B cell (primary cell): ENCODE measurements around the gene PROC. TPM values are rescaled to one million over a fixed set of nuclear protein-coding genes. Genes with fewer than 3 reads are reported as not detected.

Source experiments
- ATAC-seq: fragments of 200-7000 bp; cut with Tn5 transposase; one replicate; pipeline ENCODE4 v1.10.0; 2021; ENCODE audit warnings: low read depth, mild to moderate bottlenecking, moderate number of reproducible peaks, moderate library complexity
- CTCF ChIA-PET: fragments of 350-600 bp; sonication (Branson Sonifier 250); formaldehyde crosslinking; loops from one replicate; lab custom pipeline; 2021; ENCODE audit warnings: antibody characterized with exemption, inconsistent platforms; lab: Charles Lee
- POLR2A ChIA-PET: fragments of 350-600 bp; sonication (Branson Sonifier 250); formaldehyde crosslinking; loops from one replicate; lab custom pipeline; 2021; ENCODE audit warnings: antibody characterized with exemption; lab: Charles Lee
- DNase-seq: peaks from one replicate; pipeline ENCODE4 v3.0.0; 2013
- H2AFZ ChIP-seq: 2 replicates; pipeline ENCODE4 v1.6.1; 2012; ENCODE audit warnings: mild to moderate bottlenecking, low read depth, low read length; ENCODE audit not compliant: insufficient read depth, poor library complexity, severe bottlenecking
- H3K27ac ChIP-seq, 2 donors: 1 replicate in 1 of 2; 2 replicates in 1 of 2; pipeline ENCODE4 v1.5.1; 2012 to 2013; ENCODE audit warnings: low read length in 2 of 2, mild to moderate bottlenecking in 2 of 2, moderate library complexity in 1 of 2
- H3K27me3 ChIP-seq, 4 experiments: fragments of 200-600 bp in 1 of 4; sonication (generic) in 1 of 4; replicated peaks in 1 of 4; 1 replicate in 2 of 4; 2 replicates in 2 of 4; pipeline versions ENCODE4 v1.6.1 to v1.7.0; 2013 to 2016; ENCODE audit warnings: low read length in 3 of 4, mild to moderate bottlenecking in 2 of 4, mixed read lengths in 1 of 4, moderate library complexity in 1 of 4; ENCODE audit not compliant: insufficient read depth in 4 of 4, control insufficient read depth in 3 of 4; ENCODE audit errors: control extremely low read depth in 1 of 4
- H3K36me3 ChIP-seq, 2 experiments: replicated peaks in 1 of 2; 1 replicate in 1 of 2; 2 replicates in 1 of 2; pipeline versions ENCODE4 v1.6.1 to v1.7.1; 2013; ENCODE audit warnings: low read length in 1 of 2; ENCODE audit not compliant: insufficient read depth in 2 of 2, control insufficient read depth in 1 of 2; ENCODE audit errors: control extremely low read depth in 1 of 2, extremely low read depth in 1 of 2
- H3K4me1 ChIP-seq, 2 donors: fragments of 200-600 bp in 1 of 2; sonication (generic) in 1 of 2; 1 replicate in 1 of 2; 2 replicates in 1 of 2; pipeline versions ENCODE4 v1.5.1 to v1.6.1; 2013 to 2017; ENCODE audit warnings: low read length in 2 of 2; ENCODE audit not compliant: control insufficient read depth in 2 of 2, insufficient read depth in 2 of 2
- H3K4me2 ChIP-seq: replicated peaks from 2 replicates; pipeline ENCODE3; 2012; ENCODE audit warnings: mild to moderate bottlenecking, low read depth, low read length; ENCODE audit not compliant: poor library complexity, severe bottlenecking
- H3K4me3 ChIP-seq, 5 experiments: fragments of 200-600 bp in 1 of 5; sonication (generic) in 1 of 5; 1 replicate in 3 of 5; 2 replicates in 2 of 5; pipeline versions ENCODE4 v1.5.1 to v1.7.0; 2011 to 2016; ENCODE audit warnings: low read length in 4 of 5, mild to moderate bottlenecking in 4 of 5, low read depth in 2 of 5, control low read depth in 1 of 5, moderate library complexity in 1 of 5; ENCODE audit not compliant: insufficient read depth in 1 of 5; ENCODE audit errors: control extremely low read depth in 1 of 5, extremely low read depth in 1 of 5
- H3K79me2 ChIP-seq: fragments of 200-600 bp; sonication (generic); one replicate; pipeline ENCODE4 v1.6.0; 2016; ENCODE audit warnings: low read length; ENCODE audit not compliant: control insufficient read depth, insufficient read depth
- H3K9ac ChIP-seq: fragments of 200-600 bp; sonication (generic); 2 replicates; pipeline ENCODE4 v1.6.1; 2017; ENCODE audit warnings: mild to moderate bottlenecking, low read length, moderate library complexity
- H3K9me3 ChIP-seq, 3 donors: one replicate each; pipeline versions ENCODE4 v1.6.1 to v1.7.1; 2013; ENCODE audit warnings: low read length in 2 of 3; ENCODE audit not compliant: control insufficient read depth in 2 of 3, insufficient read depth in 1 of 3; ENCODE audit errors: control extremely low read depth in 1 of 3
- H4K20me1 ChIP-seq: 2 replicates; pipeline ENCODE4 v1.6.0; 2012; ENCODE audit warnings: mild to moderate bottlenecking, low read length; ENCODE audit not compliant: insufficient read depth, control insufficient read depth, poor library complexity, severe bottlenecking
- H3K27ac Mint-ChIP-seq: one replicate; pipeline ENCODE4 v1.8.0; 2021; ENCODE audit warnings: mixed read lengths
- H3K27me3 Mint-ChIP-seq: one replicate; pipeline ENCODE4 v1.8.0; 2021; ENCODE audit warnings: mixed read lengths
- H3K4me1 Mint-ChIP-seq: one replicate; pipeline ENCODE4 v1.8.0; 2021; ENCODE audit warnings: mixed read lengths
- H3K4me3 Mint-ChIP-seq: one replicate; pipeline ENCODE4 v1.8.0; 2021; ENCODE audit warnings: mixed read lengths
- H3K9me3 Mint-ChIP-seq: one replicate; pipeline ENCODE4 v1.8.0; 2022; ENCODE audit warnings: mixed read lengths; ENCODE audit not compliant: insufficient read depth
- CTCF ChIP-seq: fragments of 200-600 bp; IDR thresholded peaks from one replicate; pipeline ENCODE4 v1.8.0; 2022; ENCODE audit warnings: antibody characterized with exemption, mild to moderate bottlenecking
- EZH2 ChIP-seq: IDR thresholded peaks from 2 replicates; pipeline ENCODE4 v1.6.1; 2012; ENCODE audit warnings: borderline replicate concordance, low read depth, mild to moderate bottlenecking, moderate library complexity, low read length; ENCODE audit not compliant: insufficient read depth, poor library complexity, severe bottlenecking
- WGBS: methylation state at CpG from one replicate; pipeline ENCODE4 v1.1.5; 2013; ENCODE audit warnings: missing lambda C conversion rate; ENCODE audit not compliant: insufficient coverage; 5-methylcytosine and 5-hydroxymethylcytosine counted together
- intact Hi-C: fragments of 100-400 bp; cut with micrococcal nuclease; formaldehyde crosslinking; loops from one replicate; pipeline ENCODE4 v1.10.0; 2022
- polyA plus RNA-seq: library from polyadenylated mRNA; depleted of rRNA; stranded (reverse); fragments of >200 nt; gene quantifications from 2 replicates; pipeline ENCODE4 v1.2.3, GENCODE V29; 2012
- total RNA-seq, 2 donors: library from RNA; stranded (reverse); fragments of 120-200 nt in 1 of 2; gene quantifications; 1 replicate in 1 of 2; 2 replicates in 1 of 2; pipeline versions ENCODE4 v1.2.3 to v1.2.4, GENCODE V29; 2013 to 2022

Gene PROC
- total and polyA plus RNA-seq, 2 donors (not counting 1 experiment from before 2014, with no cell fraction given): 0.40 TPM; not detected in 1

- DNase-seq: no peak
- H3K27me3 Mint-ChIP-seq: no peaks in the 10 kb centered on the region
- Histone ChIP-seq H2AFZ (no peak overlapping the region), H3K27me3 (no peaks in the 10 kb centered on the region), H3K9ac (no peak overlapping the region), H3K4me3 (no peak overlapping the region), H3K9me3 (no peaks in the 10 kb centered on the region), H3K27ac (no peak overlapping the region), H3K4me2 (no peak overlapping the region), H3K4me1 (peaks cover 23 to 32% of the 10 kb centered on the region in 2 donors), H3K36me3 (no peaks in the 10 kb centered on the region), H3K79me2 (no peaks in the 10 kb centered on the region), H4K20me1 (no peaks in the 10 kb centered on the region)
- ChIA-PET CTCF (interaction anchor here (0.9 to 1.0 kb wide), 2 partner anchors 9 to 15 kb away, joined by 3 to 4 read pairs; no protein-coding TSS in a partner anchor), POLR2A (no interaction called here)
- H3K9me3 Mint-ChIP-seq: no peaks in the 10 kb centered on the region
- TF ChIP-seq CTCF (no peak), EZH2 (no peak)
- peaks cover 36% of the 10 kb centered on the region for H3K4me1 Mint-ChIP-seq
- intact Hi-C loops: no loop called here
- WGBS: no CpG with 5 or more reads among the region's 2 CpGs
- no peak for ATAC-seq
- no peak overlapping the region for H3K4me3 Mint-ChIP-seq
- no peak overlapping the region for H3K27ac Mint-ChIP-seq
Measured at GRCh38 chr2:127406454-127406853, 11.8 kb upstream of the PROC start.

- H2AFZ ChIP-seq: no peak overlapping the region
- Mint-ChIP-seq H3K27me3 (no peaks in the 10 kb centered on the region), H3K27ac (peak overlapping the region; percentile 61), H3K9me3 (no peaks in the 10 kb centered on the region), H3K4me1 (peaks cover 42% of the 10 kb centered on the region), H3K4me3 (peak overlapping the region; percentile 72)
- H4K20me1 ChIP-seq: no peaks in the 10 kb centered on the region
- ChIA-PET POLR2A (no interaction called here), CTCF (interaction anchor here (1.0 to 1.9 kb wide), 2 partner anchors 16 to 18 kb away, joined by 3 to 6 read pairs; no protein-coding TSS in a partner anchor)
- no peaks in the 10 kb centered on the region for H3K79me2 ChIP-seq
- H3K27ac ChIP-seq: no peak overlapping the region
- H3K9me3 ChIP-seq: no peaks in the 10 kb centered on the region
- H3K4me1 ChIP-seq: peaks cover 29 to 39% of the 10 kb centered on the region in 2 donors
- 100% methylated on average over 8 of the region's 9 CpGs for WGBS
- intact Hi-C loops: no loop called here
- H3K4me3 ChIP-seq: no peak overlapping the region
- no peak overlapping the region for H3K9ac ChIP-seq
- DNase-seq (no peak), ATAC-seq (no peak)
- TF ChIP-seq CTCF (no peak), EZH2 (no peak)
- no peaks in the 10 kb centered on the region for H3K27me3 ChIP-seq
- no peaks in the 10 kb centered on the region for H3K36me3 ChIP-seq
- H3K4me2 ChIP-seq: no peak overlapping the region
Measured at GRCh38 chr2:127407091-127407490, 11.1 kb upstream of the PROC start.
